GM12891 (cell line): ENCODE data around the gene RAET1G.
"Not testable (repeated sequence)": the region's sequence is repeated elsewhere in the genome, so short reads cannot be mapped to it uniquely, and the experiment has no call there.

Source experiments
- DNase-seq: peaks from one replicate; pipeline ENCODE4 v3.0.0; 2011; ENCODE audit warnings: low spot score; ENCODE audit not compliant: insufficient read length
- FAIRE-seq: peaks from 2 replicates; lab custom pipeline; 2011; peaks lifted over from hg19 to GRCh38; lab: Jason Lieb, UNC
- PAX5 ChIP-seq: IDR thresholded peaks from 2 replicates; pipeline ENCODE4 v1.6.1; 2011; ENCODE audit warnings: low read length, moderate library complexity, mild to moderate bottlenecking; ENCODE audit not compliant: insufficient read depth, severe bottlenecking
- POLR2A ChIP-seq: IDR thresholded peaks from 2 replicates; pipeline ENCODE4 v1.6.1; 2011; ENCODE audit warnings: low read depth, low read length, control low read depth
- POLR2AphosphoS5 ChIP-seq: IDR thresholded peaks from 2 replicates; pipeline ENCODE4 v1.6.1; 2011; ENCODE audit warnings: low read depth, low read length, control low read depth
- POU2F2 ChIP-seq: IDR thresholded peaks from 2 replicates; pipeline ENCODE4 v1.6.1; 2011; ENCODE audit warnings: low read depth, mild to moderate bottlenecking, control low read depth, low read length, moderate library complexity
- SPI1 ChIP-seq: IDR thresholded peaks from 2 replicates; pipeline ENCODE4 v1.6.1; 2011; ENCODE audit warnings: low read depth, low read length, control low read depth
- TAF1 ChIP-seq: IDR thresholded peaks from 2 replicates; pipeline ENCODE4 v1.6.1; 2011; ENCODE audit warnings: low read depth, low read length, control low read depth

The RAET1G gene

DNA sequence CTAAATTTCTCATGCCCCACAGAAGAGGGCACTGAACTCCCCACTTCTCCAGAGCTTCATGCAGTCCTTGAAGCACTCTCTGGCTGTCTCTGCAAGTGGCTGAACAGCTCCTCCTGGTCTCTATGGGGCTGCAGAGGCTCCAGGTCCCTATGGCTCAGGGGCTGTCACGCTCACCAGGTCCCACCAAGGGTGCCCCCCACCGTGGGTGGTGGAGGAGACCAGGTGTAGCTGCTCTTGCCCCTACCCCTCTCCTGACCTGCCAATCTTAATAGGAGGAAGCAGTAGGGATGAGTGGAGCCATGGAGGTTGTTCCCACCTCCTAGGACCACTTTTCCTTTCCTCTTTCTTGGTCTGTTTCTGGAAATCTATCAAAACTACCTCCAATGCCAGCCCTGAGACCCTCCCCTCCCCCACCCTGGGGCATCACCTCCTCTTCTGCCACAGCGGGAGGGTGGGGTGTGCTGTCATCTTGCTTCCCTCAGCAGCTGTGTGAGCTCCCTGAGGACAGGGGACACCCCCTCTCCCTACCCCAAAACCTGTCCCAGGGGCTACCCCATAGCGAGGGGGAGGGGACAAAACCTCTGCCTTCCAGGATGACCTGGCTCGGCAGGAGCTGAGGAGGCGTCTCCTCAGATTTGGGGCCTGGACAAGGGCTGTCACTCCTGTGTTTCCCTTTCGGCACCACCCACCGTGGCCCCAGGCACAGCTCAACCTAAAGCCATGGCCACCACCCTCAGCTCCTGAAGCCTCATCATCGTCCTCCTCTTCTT lies 13.0 kb downstream of the RAET1G start:
- TF ChIP-seq POLR2A: no peak
- no peak for TF ChIP-seq PAX5
- TF ChIP-seq TAF1: no peak
- no peak for TF ChIP-seq SPI1
- no peak for TF ChIP-seq POLR2AphosphoS5
- TF ChIP-seq POU2F2: no peak
- FAIRE-seq: no peak
- DNase-seq: no peak

DNA sequence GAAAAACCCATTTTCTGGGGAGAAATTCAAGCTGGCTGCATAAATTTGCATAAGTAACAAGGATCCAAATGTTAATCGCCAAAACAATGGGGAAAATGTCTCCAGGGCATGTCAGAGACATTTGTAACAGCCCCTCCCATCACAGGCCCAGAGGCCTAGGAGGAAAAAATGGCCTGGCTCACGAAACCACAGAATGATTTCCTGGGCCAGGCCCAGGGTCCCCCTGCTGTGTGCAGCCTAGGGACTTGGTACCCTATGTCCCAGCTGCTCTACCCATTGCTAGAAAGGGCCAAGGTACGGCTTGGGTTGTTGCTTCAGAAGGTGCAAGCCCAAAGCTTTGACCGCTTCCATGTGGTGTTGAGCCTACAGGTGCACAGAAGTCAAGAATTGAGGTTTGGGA lies 14.4 kb downstream of the RAET1G start:
- not testable (repeated sequence) for FAIRE-seq, DNase-seq

DNA sequence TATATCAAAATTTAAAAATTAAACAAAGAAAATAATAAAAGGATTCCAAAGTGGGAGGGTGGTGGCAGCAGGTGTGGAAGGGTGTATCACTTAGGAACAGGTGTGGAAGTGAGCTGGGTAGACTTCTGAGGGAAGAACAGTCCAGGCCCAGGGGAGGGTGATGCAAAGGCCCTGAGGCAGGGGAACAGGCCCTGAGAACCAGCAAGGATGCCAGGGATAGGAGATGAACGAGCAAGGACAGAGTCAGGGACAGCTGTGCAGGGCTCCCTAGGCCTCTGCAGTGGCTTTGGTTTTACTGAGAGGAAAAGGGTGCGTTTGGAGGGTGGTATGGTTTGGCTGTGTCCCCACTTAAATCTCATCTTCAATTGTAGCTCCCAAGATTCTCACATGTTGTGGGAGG lies 15.6 kb downstream of the RAET1G start:
- TF ChIP-seq TAF1 (no peak), PAX5 (no peak), POLR2AphosphoS5 (no peak), POLR2A (no peak), SPI1 (no peak), POU2F2 (no peak)

DNA sequence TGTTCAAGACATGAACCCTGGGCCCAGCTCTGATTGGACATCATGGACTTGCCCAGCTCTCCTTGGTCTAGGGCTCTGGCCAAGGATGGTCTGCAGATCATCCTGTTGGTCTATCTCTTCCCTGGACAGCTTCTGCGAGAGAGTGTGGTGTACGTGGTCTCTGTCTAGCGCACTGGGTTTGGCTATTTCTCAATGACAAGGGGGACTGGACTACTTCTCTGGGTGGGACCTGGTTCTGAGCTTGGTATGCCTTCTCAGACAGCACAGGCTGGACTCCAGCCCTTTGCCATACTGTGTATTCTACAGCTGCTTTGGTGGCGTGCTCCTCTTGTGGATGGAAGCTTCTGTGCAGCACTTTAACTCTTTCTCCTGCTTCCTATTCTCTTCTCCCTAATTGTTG lies 16.5 kb downstream of the RAET1G start:
- TF ChIP-seq POU2F2 (no peak), TAF1 (no peak), POLR2A (no peak), SPI1 (no peak), POLR2AphosphoS5 (no peak), PAX5 (no peak)
- FAIRE-seq (no peak), DNase-seq (no peak)

More for the DNA sequence above, 15.6 kb downstream of the RAET1G start:
- DNase-seq (no peak), FAIRE-seq (no peak)

DNA sequence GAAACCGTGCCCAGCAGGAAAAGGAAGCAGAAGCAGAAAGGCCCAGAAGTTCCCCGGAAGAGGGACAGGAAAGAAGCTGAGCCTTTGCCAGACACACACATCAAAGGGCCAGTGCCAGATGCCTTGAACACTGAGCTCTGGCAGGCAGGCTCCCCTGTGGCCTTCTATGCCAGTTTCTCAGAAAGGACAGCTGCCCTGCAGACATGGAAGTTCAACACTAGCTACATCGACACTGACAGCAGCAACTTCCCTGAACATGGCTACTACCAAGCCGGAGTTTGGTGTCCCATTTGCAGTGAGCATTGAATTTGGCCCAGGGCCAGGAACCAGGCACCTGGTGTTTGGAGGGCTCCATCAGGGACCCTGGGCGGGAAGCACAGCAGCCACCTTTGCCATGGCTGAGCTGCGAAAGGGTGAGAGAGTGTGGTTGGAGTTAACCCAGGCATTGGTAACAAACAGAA lies 17.0 kb downstream of the RAET1G start:
- no peak for DNase-seq
- TF ChIP-seq PAX5 (no peak), TAF1 (no peak), POLR2AphosphoS5 (no peak), SPI1 (no peak), POLR2A (no peak), POU2F2 (no peak)
- no peak for FAIRE-seq

DNA sequence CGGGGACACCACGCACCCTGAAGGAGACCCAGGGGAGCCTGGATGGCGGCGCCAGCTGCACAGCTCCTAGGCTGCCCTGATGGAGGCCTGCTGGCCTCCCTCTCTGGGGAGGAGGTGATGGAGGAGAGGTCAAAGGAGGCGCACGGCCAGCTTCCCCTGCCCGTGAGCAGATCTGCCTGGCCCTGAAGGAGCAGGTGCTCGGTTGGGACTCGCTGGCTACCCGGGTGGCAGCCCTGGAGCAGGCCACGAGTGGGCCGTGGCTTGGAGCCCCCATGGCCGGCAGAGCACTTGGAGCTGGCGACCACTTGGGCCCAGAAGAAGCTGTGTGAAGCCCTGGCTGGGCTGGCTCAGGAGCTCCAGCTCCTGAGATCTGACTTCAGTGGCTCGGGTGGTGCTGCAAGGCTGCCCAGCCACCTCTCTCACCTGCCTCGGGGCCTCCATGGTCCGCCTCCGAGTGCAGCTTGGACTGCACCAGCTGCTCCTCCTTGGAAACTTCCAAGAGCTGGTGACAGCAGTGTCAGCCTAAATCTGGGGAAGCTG lies 17.5 kb downstream of the RAET1G start:
- TF ChIP-seq TAF1 (no peak), PAX5 (no peak), POLR2A (no peak), POU2F2 (no peak), POLR2AphosphoS5 (no peak), SPI1 (no peak)
- FAIRE-seq: no peak

DNA sequence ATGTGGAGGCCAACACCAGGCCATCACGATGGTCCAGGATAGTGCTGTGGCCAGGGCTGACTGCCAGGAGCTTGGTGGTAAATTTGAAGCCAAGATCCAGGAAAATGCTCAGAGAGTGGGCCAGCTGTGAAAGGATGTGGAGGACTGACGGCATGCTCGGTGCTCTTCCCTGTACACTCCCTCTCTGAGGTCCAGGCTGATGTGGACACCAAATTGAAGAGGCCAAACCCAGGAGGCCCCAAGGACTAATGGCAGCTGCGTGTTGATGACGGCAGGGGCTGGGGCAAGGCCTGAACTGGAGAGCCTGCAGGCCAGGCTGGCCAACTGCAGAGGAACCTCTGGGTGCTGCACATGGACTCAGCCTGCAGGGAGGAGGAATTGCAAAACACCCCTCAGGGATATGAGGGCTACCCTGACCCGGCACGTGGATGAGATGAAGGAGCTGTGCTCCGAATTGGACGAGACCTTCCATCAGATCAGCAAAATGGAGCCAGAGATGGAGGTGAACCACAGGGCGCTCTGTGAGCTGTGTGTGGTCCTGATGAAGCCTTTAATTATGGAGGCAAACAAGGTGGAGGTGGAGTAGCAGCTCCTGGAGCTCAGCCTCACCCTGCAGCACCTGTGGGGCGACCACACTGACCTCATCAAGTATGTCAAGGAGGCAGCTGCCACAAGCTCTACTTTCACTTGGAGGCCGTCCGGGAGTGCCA lies 18.1 kb downstream of the RAET1G start:
- DNase-seq (no peak), FAIRE-seq (no peak)
- no peak for TF ChIP-seq POLR2A
- TF ChIP-seq POLR2AphosphoS5: no peak
- no peak for TF ChIP-seq PAX5
- no peak for TF ChIP-seq SPI1
- no peak for TF ChIP-seq POU2F2
- TF ChIP-seq TAF1: no peak

More for the DNA sequence above, 17.5 kb downstream of the RAET1G start:
- DNase-seq: no peak

DNA sequence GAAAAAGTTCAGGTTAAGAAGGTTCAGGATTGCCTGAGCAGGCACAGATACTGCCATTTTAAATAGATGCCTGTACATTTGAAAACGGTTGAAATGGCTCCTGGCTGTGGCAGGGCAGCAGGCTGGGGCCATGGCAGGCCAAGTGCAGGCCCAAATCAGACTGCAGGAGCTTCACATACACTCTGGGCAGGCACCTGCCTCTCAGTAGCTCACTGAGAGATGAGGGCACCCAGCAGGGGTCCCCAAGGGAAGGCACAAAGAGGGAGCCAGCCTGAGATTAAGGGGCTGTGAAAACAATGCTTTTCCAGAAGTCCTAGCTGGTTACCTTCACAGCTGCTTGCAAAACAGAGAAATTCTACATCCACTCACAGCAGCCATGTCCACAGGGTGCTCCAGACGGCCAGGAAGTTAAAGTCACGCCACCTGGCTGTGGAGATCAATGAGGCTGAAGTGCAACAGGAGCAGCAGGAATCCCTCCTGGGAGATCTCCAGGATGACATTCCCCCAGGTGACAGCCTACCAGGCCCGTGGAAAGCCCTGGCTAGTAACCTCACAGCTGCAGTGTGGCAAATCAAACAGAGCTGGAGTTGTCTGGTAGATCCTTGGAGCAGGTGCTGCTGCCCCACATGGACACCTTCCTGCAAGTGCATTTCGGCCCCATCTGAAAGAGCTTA lies 18.8 kb downstream of the RAET1G start:
- no peak for FAIRE-seq
- no peak for DNase-seq

DNA sequence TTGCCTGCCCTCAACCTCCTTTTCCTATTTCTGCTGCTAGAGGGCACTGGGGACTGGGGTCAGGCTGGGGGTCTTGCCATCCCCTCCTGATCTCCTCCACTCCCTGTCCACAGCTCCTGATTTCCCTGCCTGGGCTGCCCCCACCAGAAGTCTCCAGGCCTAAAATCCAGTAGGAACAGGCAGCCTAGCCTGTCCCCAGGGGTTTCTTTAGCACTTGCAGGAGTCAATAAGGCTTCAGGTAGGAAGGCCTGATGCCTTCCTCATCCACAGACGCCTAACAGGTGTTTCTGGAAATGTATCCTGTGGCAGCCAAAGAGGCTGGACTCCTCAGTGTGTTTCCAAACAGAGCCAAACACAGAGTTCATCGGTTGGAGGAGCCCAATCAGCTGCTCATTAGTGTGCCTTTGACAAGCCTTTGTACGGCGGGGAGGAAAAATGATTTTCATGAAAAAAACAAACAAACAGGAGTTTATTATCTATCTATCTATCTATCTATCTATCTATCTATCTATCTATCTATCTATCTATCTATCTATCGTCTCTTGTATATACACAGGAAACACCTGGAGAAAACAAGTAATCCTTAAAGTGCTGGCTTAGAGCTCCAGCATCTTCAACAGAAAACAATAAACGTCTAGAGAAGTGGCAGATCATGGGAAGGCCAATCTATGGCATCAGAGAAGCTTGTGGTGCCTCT lies 21.3 kb downstream of the RAET1G start:
- TF ChIP-seq SPI1 (no peak), POU2F2 (no peak), PAX5 (no peak), POLR2A (no peak), TAF1 (no peak), POLR2AphosphoS5 (no peak)
- DNase-seq (no peak), FAIRE-seq (no peak)

More for the DNA sequence above, 18.8 kb downstream of the RAET1G start:
- no peak for TF ChIP-seq POLR2AphosphoS5
- no peak for TF ChIP-seq PAX5
- no peak for TF ChIP-seq TAF1
- no peak for TF ChIP-seq POLR2A
- TF ChIP-seq SPI1: no peak
- no peak for TF ChIP-seq POU2F2
